OCI-LY1 (cell line): Measurements from ENCODE around the gene MACF1.
"Not testable (repeated sequence)": the region's sequence is repeated elsewhere in the genome, so short reads cannot be mapped to it uniquely, and the experiment has no call there.

Experiments used
- H2AFZ ChIP-seq: fragments of 200-600 bp; sonication (generic), shearing (Covaris generic); 2 replicates; pipeline ENCODE4 v1.6.0; 2014; ENCODE audit warnings: antibody characterized with exemption, mild to moderate bottlenecking, low read length
- H3F3A ChIP-seq: fragments of 200-600 bp; sonication (generic), shearing (Covaris generic); 2 replicates; pipeline ENCODE4 v1.6.0; 2014; ENCODE audit warnings: mild to moderate bottlenecking, antibody characterized with exemption, low read length, moderate library complexity; ENCODE audit not compliant: insufficient read depth
- H3K27ac ChIP-seq: fragments of 200-600 bp; sonication (generic); 2 replicates; pipeline ENCODE4 v1.5.1; 2014; ENCODE audit warnings: low read length, mixed run types, mild to moderate bottlenecking, low read depth; ENCODE audit not compliant: poor library complexity, severe bottlenecking
- H3K27me3 ChIP-seq: fragments of 200-600 bp; sonication (generic); 2 replicates; pipeline ENCODE4 v1.6.0; 2014; ENCODE audit warnings: antibody characterized with exemption, mild to moderate bottlenecking, low read length, moderate library complexity; ENCODE audit not compliant: insufficient read depth
- H3K36me3 ChIP-seq: fragments of 200-600 bp; sonication (generic); 2 replicates; pipeline ENCODE4 v1.6.1; 2014; ENCODE audit warnings: mild to moderate bottlenecking, antibody characterized with exemption, low read length, moderate library complexity, mixed read lengths; ENCODE audit not compliant: insufficient read depth
- H3K4me1 ChIP-seq: fragments of 200-600 bp; sonication (generic); 2 replicates; pipeline ENCODE4 v1.5.1; 2014; ENCODE audit warnings: mild to moderate bottlenecking, low read length, moderate library complexity; ENCODE audit not compliant: insufficient read depth, severe bottlenecking
- H3K4me2 ChIP-seq: fragments of 200-600 bp; sonication (generic), shearing (Covaris generic); 2 replicates; pipeline ENCODE4 v1.6.1; 2014; ENCODE audit warnings: low read length
- H3K4me3 ChIP-seq: fragments of 200-600 bp; sonication (generic); 2 replicates; pipeline ENCODE4 v1.5.1; 2014; ENCODE audit warnings: low read length, low read depth, mild to moderate bottlenecking, mixed read lengths; ENCODE audit not compliant: poor library complexity, severe bottlenecking
- H3K79me2 ChIP-seq: fragments of 200-600 bp; shearing (Covaris generic); 2 replicates; pipeline ENCODE4 v1.6.1; 2016; ENCODE audit warnings: mixed run types, low read length, mixed read lengths; ENCODE audit not compliant: insufficient read depth
- H3K9ac ChIP-seq: fragments of 200-600 bp; sonication (generic), shearing (Covaris generic); 2 replicates; pipeline ENCODE4 v1.6.1; 2014; ENCODE audit warnings: mild to moderate bottlenecking, low read length, mixed read lengths
- H3K9me2 ChIP-seq: fragments of 200-600 bp; sonication (generic), shearing (Covaris generic); 2 replicates; pipeline ENCODE4 v1.6.1; 2014; ENCODE audit warnings: low read depth, mild to moderate bottlenecking, low read length, mixed read lengths
- H3K9me3 ChIP-seq: fragments of 200-600 bp; shearing (Covaris generic); 2 replicates; pipeline ENCODE4 v1.6.1; 2014; ENCODE audit warnings: low read length, mixed read lengths
- H4K20me1 ChIP-seq: fragments of 200-600 bp; sonication (generic), shearing (Covaris generic); 2 replicates; pipeline ENCODE4 v1.6.0; 2016; ENCODE audit warnings: mild to moderate bottlenecking, low read length; ENCODE audit not compliant: insufficient read depth

Gene MACF1

DNA sequence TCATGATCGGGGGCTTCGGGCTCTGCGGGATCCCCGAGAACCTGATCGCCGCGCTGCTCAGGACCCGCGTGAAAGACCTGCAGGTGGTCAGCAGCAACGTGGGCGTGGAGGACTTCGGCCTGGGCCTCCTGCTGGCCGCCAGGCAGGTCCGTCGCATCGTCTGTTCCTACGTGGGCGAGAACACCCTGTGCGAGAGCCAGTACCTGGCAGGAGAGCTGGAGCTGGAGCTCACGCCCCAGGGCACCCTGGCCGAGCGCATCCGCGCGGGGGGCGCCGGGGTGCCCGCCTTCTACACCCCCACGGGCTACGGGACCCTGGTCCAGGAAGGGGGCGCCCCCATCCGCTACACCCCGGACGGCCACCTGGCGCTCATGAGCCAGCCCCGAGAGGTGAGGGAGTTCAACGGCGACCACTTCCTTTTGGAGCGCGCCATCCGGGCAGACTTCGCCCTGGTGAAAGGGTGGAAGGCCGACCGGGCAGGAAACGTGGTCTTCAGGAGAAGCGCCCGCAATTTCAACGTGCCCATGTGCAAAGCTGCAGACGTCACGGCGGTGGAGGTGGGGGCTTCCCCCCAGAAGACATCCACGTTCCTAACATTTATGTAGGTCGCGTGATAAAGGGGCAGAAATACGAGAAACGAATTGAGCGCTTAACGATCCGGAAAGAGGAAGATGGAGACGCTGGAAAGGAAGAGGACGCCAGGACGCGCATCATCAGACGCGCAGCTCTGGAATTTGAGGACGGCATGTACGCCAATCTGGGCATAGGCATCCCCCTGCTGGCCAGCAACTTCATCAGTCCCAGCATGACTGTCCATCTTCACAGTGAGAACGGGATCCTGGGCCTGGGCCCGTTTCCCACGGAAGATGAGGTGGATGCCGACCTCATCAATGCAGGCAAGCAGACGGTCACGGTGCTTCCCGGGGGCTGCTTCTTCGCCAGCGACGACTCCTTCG lies 310.9 kb downstream of the MACF1 start:
- H3K4me2 ChIP-seq, H4K20me1 ChIP-seq, H3K4me3 ChIP-seq, H3K9me3 ChIP-seq, H3F3A ChIP-seq, H2AFZ ChIP-seq, H3K36me3 ChIP-seq, H3K9me2 ChIP-seq, H3K79me2 ChIP-seq, H3K27me3 ChIP-seq, H3K4me1 ChIP-seq, H3K27ac ChIP-seq, H3K9ac ChIP-seq: not testable (repeated sequence)

DNA sequence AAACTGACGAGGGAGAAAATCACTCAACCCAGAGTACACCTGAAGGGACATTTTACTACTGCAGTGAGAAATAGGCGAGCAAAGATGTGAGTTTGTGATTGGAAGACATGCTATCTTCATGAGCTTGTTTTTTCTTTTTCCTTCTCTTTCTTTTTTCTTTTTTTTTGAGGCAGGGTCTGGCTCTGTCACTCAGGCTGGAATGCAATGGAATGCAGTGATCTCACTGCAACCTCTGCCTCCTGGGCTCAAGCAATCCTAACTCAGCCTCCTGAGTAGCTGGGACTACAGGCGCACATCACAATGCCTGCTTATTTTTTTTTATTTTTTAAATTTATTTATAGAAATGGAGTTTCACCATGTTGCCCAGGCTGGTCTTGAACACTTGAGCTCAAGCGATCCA lies 312.3 kb downstream of the MACF1 start:
- H3K79me2 ChIP-seq, H4K20me1 ChIP-seq, H3K27me3 ChIP-seq, H3K4me1 ChIP-seq, H3K36me3 ChIP-seq, H3F3A ChIP-seq, H3K9ac ChIP-seq, H3K4me2 ChIP-seq, H3K27ac ChIP-seq, H3K4me3 ChIP-seq, H3K9me3 ChIP-seq, H2AFZ ChIP-seq, H3K9me2 ChIP-seq: not testable (repeated sequence)

DNA sequence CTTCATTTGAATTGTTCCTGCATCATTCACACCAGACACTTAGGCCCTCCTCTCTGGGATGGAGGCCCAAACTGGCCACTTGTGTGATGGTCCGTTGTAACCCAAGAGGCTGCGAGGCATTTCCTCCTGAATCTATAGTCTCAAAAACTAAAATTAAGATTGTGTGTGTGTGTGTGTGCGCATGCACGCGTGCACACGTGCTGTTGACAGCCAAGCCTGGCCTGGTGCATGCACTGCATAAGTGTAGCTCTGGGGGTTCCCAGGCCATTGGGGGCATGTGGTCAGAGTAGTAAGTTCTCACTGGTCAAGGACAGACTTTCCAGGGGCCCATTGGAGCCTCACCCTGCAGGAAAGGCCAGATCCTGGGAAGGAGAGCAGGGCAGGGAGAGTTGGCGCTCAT lies 313.4 kb downstream of the MACF1 start:
- not testable (repeated sequence) for H3K9me2 ChIP-seq

DNA sequence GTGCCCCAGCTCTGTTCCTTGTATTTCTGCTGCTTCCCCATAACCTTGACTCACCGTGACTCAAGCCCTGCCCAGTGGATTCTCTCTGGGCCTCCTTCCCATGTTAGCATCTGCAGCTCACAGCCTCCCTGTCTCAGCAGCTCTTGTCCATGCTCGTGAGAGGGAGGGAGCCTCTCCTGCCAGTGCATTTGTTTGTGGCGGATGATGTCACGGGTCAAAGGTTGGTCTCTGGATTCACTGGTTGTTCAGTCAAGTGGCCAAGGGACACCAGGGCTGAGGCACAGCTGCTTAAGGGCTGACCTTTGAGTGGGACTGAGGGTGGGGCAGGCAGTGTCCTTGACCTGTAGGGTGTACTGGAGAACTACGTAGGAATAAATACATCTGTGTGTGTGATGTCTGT lies 314.9 kb downstream of the MACF1 start:
- H3K27ac ChIP-seq, H3K9me2 ChIP-seq, H3K4me3 ChIP-seq, H3K36me3 ChIP-seq, H2AFZ ChIP-seq, H4K20me1 ChIP-seq, H3K9ac ChIP-seq, H3K9me3 ChIP-seq, H3K27me3 ChIP-seq, H3K4me1 ChIP-seq, H3K4me2 ChIP-seq, H3K79me2 ChIP-seq, H3F3A ChIP-seq: not testable (repeated sequence)

More for the DNA sequence above, 313.4 kb downstream of the MACF1 start:
- not testable (repeated sequence) for H3K4me2 ChIP-seq, H4K20me1 ChIP-seq, H3K4me3 ChIP-seq, H3K36me3 ChIP-seq, H2AFZ ChIP-seq, H3K9ac ChIP-seq, H3K4me1 ChIP-seq, H3K9me3 ChIP-seq, H3K79me2 ChIP-seq, H3K27me3 ChIP-seq, H3K27ac ChIP-seq, H3F3A ChIP-seq

DNA sequence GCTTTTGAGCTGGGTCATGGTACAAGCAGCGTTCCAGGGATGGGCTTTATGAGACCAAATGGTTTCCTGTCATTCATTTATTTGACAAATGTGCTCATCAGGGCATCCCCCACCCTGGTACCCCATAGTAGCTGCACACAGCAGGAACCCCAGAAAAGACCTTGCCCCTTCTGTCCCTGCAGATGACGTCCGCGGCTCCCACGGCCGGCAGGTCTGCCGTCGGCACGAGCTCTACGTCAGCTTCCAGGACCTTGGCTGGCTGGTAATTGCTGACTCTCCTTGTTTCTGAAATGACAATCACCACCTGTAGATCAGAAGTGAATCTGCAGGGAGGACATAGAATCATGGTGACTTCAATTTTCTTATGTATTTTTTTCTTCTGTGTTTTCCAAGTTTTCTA lies 317.7 kb downstream of the MACF1 start:
- H3K79me2 ChIP-seq, H3K4me3 ChIP-seq, H3K27me3 ChIP-seq, H3K9me3 ChIP-seq, H3K4me2 ChIP-seq, H3K9me2 ChIP-seq, H2AFZ ChIP-seq, H3K36me3 ChIP-seq, H3F3A ChIP-seq, H3K9ac ChIP-seq, H3K27ac ChIP-seq, H4K20me1 ChIP-seq: not testable (repeated sequence)
- peaks cover 14% of the 10 kb centered on the region for H3K4me1 ChIP-seq
